A204.1 (cell line): ENCODE results near the gene SERPINA1.

ENCODE experiments used
- FAIRE-seq: peaks from 2 replicates; lab custom pipeline; 2012; peaks lifted over from hg19 to GRCh38; lab: Jason Lieb, UNC

Gene SERPINA1

GRCh38 chr14:94397289-94398181, 9.1 kb upstream of the SERPINA1 start:
- no peak for FAIRE-seq

GRCh38 chr14:94396628-94397225, 8.3 kb upstream of the SERPINA1 start:
- no peak for FAIRE-seq

GRCh38 chr14:94395888-94396574, 7.6 kb upstream of the SERPINA1 start:
- FAIRE-seq = no peak

GRCh38 chr14:94395282-94395887, 7.0 kb upstream of the SERPINA1 start:
- no peak for FAIRE-seq

- FAIRE-seq = no peak
These were observed 6.3 kb upstream of the SERPINA1 start for GRCh38 chr14:94394581-94395207.

- no peak for FAIRE-seq
These were observed 5.7 kb upstream of the SERPINA1 start for GRCh38 chr14:94394025-94394493.

GRCh38 chr14:94393474-94393873, 5.1 kb upstream of the SERPINA1 start:
- FAIRE-seq = no peak

GRCh38 chr14:94392510-94392935, 4.1 kb upstream of the SERPINA1 start:
- FAIRE-seq = no peak

- no peak for FAIRE-seq
These were observed 3.0 kb upstream of the SERPINA1 start for GRCh38 chr14:94391281-94391975.

- FAIRE-seq = no peak
These were observed 2.1 kb upstream of the SERPINA1 start for GRCh38 chr14:94390372-94391086.

GRCh38 chr14:94389731-94390371, 1.4 kb upstream of the SERPINA1 start:
- FAIRE-seq = no peak

- FAIRE-seq = no peak
These were observed 685 bp upstream of the SERPINA1 start for GRCh38 chr14:94389104-94389469.

- FAIRE-seq = no peak
These were observed 397 bp downstream of the SERPINA1 start for GRCh38 chr14:94388027-94388383.

GRCh38 chr14:94387051-94388026, 1.1 kb downstream of the SERPINA1 start:
- no peak for FAIRE-seq

- no peak for FAIRE-seq
These were observed 2.0 kb downstream of the SERPINA1 start for GRCh38 chr14:94386085-94387031.

- FAIRE-seq = no peak
These were observed 2.8 kb downstream of the SERPINA1 start for GRCh38 chr14:94385553-94386057.

- no peak for FAIRE-seq
These were observed 4.1 kb downstream of the SERPINA1 start for GRCh38 chr14:94384342-94384741.

GRCh38 chr14:94383777-94384176, 4.6 kb downstream of the SERPINA1 start:
- no peak for FAIRE-seq
